SIG-M5 (cell line): Measurements from ENCODE around the gene TRIM31.
"Not testable (repeated sequence)": the region's sequence is repeated elsewhere in the genome, so short reads cannot be mapped to it uniquely, and the experiment has no call there.

ENCODE experiments used
- DNase-seq: peaks from one replicate; lab custom pipeline; 2025; lab: John Stamatoyannopoulos, UW

The TRIM31 gene

DNA sequence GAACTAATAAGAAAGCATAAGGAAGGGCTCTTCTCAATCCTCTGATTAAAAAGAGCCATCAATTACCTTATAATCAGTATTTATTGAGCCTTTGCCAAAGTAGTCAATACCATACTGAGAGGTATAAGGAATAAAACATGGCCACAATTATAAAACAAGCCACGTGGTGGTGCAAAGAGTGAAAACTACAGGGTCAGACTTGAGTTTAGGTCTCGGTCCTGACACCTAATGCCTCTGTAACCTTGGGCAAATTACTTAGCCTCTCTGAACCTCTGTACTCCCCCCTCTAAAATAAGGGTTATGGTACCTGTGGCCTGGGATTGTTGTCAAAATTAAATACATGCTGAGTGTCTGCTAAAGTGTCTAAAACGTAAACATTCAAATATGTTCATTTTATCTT is 36.3 kb upstream of the TRIM31 start:
- no peak for DNase-seq

DNA sequence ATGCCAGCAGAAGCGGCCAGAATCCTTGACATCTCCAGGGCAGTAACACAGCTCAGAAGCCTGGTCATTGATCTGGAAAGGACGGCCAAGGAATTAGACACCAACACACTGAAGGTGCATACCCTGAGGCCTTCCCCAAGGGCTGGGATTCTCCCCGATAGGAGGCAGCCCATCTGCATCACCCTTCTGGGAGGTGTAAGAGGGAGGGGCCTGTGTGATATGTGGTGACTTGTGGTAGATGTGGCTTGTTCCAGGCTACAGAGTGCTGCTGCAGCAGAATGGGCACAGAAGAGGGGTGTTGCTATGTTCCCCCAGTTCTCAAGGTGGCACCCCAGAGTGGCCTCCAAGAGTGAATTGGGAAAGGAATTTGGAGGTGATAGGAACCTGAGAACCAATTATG is 34.2 kb upstream of the TRIM31 start:
- DNase-seq: no peak

DNA sequence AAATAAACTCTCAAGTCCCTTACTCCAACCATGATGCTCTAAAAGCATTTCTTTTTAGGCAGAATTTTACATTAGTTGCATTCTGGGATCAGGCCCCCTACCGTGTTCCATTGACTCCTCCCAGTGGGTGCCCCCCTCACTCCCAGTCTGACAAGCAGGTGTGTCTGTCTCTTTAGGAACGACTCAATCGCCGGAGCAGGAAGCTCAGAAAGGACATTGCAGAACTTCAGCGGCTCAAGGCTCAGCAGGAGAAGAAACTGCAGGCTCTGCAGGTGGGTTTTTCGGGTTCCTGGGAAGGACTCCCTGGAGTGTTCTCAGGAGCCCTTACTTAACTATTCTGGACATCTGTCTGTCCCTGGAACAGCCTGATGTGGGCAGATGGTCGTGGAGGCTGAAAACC is 32.9 kb upstream of the TRIM31 start:
- no peak for DNase-seq

DNA sequence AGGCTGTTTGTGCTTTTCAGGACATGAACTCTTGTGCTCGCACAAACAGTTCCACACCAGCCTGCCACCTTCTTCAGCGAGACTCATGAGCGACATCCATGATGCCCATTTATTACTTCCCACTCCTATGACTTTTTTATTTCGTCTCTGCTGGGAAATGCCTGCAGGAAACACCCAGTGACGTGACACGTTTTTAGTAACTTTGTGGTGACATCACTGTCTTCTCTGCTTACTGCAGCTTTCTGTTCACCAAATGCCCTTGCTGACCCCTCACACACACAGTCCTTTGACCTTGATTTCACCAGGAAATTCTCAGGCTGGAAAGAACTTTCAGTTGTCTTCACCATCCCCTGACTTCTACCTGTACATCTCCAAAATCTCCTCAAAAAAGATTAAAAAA is 31.9 kb upstream of the TRIM31 start:
- DNase-seq: no peak

DNA sequence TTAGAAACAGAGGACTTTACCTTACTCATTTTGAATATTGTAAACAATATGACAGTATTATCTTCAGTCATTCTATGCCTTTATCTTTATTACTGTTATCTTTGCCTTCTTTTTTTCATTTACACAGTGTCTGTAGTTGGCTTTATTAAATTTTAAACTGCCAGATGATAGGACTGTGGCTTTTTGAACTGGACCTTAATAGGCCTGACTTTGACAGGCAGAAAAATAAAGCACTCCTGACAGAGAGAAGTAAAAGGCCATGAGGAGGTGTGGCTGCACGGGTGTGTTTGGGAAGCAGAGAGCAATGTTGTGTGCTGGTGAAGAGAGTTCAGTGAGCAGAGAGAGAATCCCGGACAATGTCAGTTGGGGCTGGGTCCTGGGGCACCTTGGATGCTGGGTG is 30.9 kb upstream of the TRIM31 start:
- no peak for DNase-seq

DNA sequence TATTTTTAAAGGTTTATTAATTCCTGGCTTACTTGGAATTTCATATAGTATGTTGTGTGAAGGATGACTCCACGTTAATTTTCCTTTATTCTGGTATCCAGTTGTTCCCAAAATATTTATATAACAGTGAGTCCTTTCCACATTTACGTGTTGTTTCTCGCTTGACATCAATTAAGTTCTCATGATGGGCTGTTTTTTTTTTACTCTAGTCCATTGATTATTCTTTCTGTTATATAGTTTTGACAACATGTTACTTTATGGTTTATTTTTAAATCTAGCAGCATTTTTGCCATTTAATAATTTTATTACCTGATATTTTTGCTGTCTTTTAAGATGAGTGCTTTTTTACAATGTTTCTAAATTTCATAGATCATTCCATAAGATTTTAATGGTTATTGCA is 29.8 kb upstream of the TRIM31 start:
- no peak for DNase-seq

DNA sequence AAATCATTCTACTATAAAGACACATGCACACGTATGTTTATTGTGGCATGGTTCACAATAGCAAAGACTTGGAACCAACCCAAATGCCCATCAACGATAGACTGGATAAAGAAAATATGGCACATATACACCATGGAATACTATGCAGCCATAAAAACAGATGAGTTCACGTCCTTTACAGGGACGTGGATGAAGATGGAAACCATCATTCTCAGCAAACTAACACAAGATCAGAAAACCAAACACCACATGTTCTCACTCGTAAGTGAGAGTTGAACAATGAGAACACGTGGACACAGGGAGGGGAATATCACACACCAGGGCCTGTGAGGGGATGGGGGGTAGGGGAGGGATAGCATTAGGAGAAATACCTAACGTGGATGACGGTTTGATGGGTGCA is 27.4 kb upstream of the TRIM31 start:
- DNase-seq: not testable (repeated sequence)

DNA sequence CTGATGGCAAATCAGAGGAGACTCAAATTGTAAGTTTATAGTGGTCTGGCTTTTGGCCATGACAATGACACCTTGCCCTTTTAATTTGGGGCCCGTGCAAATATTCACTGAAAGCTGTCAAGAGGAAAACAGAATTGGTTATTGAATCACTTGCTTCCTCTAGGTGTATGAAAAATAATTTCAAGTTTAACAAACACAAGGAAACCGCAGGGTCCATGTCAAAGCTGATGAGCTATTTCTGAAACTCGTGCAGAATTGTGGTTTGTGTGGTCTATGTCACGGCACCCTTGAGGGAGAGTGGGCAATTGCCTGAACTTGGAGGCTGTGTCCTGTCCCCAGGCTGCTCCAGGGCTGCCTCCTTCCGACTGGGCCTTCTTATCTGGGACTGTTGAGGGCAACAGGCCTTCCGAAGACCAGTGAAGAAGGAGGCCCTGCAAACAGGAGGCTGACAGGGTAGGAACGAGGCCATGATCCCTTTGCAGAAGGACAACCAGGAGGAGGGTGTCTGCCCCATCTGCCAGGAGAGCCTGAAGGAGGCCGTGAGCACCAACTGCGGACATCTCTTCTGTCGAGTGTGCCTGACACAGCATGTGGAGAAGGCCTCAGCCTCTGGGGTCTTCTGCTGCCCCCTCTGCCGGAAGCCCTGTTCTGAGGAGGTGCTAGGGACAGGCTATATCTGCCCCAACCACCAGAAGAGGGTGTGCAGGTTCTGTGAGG is 23.8 kb upstream of the TRIM31 start:
- no peak for DNase-seq

DNA sequence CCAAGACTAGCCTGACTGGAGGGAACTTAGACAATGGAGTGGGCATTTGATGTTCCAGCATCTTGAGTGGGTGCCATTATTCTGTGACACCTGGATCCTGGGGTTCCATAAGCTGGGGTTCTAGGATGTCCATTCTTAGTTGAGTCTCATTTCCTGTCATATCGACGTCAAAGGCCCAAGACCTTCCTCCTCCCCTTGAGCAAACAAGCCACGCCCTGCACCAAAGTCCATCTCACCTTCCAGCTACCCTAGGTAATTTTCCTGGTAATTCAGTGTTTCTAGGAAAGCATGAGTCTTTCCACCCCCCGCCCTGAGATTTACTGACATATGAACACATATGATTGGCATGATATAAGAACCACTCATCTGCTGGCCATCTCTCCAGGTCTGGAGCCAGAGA is 22.9 kb upstream of the TRIM31 start, which contains the start of gene TRIM40:
Gene TRIM40 (plus strand): TSS at position 384 of the 400 bp plus-strand sequence. CDS start 897 bp downstream, outside the sequence.
- no peak for DNase-seq

DNA sequence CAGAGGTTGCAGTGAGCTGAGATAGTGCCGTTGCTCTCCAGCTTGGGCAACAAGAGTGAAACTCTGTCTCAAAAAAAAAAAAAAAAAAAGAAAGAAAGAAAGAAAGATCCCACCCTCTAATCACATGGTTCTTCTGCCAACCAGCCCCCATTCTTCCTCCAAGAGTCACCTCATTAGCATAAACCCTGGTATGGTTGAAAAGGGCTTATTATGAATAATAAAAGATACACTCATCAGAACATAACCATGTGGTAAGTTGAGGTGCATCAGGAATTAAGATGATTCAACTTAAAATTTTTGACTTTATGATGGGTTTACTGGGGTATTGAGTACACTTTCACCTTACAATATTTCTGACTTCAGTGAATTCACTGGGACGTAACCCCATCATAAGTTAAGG is 22.3 kb upstream of the TRIM31 start:
- DNase-seq: no peak

DNA sequence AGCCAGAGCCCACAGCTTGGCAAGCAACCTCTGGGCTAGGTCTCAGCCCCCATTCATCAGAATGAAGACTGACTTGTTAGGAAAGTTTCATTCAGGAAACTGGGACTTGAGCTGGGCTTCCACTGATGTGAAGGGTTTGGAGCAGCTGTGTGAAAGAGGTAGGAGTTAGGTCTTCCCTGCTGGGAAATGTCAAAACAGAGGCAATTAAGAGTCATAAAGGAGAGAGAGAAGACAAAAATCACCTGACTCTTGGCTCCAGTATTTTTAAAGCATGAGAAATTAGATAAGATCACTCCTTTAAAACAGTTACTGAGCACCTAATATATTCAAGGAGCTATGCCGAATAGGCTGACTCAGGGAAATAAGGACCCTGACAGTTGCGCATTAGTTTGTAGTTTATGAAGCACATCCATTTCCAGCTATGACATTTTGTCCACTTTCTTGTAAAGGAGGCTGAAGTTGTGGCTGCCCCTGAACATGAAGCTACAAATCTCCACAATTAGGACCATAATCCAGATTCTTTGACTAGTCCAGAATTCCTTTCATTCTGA is 19.1 kb upstream of the TRIM31 start:
- no peak for DNase-seq

DNA sequence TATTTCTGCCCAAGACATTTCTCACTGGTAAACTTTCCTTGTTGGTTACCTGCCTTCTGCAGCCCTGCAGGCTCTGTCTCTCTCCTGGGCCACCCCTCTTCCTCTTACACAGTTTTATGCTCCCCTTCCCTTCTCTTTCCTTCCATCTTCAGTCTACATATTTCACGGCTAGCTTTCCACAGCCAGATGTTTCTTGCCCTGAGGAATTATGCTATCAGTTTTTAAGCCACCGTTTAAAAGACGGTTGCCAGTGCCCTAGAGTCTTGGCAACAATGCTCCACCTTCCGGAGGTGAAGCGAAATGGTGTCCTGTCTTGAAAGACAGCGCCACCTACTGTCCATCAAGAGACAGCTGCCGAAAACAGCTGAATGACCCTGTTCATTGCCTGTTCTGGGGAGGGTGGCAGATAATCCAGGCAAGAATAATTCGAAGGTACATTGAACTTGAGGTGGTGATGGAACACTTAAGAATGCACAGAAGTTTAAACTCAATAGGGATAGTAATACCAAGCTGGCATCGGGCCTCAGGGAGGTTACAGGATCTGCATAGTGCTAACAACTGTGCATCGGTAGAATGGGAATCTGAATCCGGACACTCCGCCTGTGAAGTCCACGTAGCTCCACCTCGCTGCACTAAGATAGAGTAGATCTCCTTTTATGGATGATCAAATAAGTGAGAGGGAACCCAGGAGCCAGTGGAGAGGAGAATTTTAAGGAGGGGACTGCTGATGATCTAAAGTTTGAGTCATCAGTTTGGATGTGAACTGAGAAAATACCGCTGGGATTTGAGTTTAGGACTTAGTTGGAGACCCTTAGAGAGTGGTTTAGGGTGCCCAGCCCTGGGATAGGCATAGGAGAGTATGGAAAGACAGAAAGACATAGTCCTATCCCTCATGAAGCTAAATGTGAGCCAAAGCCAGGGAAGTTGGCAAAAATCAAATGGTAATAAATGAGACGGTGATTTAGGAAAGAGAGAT is 18.3 kb upstream of the TRIM31 start:
- no peak for DNase-seq

DNA sequence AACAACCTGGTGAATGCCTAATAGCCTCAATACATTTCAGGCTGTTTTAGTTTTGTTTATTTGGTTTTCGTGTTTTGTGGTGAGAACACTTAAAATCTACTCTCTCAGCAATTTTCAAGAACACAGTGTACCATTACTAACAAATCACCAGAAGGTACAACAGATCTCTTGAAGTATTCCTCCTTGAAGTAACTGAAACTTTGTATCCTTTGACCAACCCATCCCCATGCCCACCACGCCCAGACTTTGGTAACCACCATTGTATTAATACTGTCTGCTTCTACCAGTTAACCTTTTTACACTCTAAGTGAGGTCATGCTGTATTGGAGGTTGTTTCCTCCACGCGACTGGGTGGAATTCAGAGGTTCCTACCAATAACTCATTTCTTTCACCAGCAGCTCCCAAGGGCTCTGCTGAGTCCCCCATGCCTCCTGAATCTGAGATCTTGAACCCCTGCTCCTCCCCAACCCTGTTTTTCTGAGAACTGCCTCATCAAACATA is 17.3 kb upstream of the TRIM31 start:
- DNase-seq: no peak

DNA sequence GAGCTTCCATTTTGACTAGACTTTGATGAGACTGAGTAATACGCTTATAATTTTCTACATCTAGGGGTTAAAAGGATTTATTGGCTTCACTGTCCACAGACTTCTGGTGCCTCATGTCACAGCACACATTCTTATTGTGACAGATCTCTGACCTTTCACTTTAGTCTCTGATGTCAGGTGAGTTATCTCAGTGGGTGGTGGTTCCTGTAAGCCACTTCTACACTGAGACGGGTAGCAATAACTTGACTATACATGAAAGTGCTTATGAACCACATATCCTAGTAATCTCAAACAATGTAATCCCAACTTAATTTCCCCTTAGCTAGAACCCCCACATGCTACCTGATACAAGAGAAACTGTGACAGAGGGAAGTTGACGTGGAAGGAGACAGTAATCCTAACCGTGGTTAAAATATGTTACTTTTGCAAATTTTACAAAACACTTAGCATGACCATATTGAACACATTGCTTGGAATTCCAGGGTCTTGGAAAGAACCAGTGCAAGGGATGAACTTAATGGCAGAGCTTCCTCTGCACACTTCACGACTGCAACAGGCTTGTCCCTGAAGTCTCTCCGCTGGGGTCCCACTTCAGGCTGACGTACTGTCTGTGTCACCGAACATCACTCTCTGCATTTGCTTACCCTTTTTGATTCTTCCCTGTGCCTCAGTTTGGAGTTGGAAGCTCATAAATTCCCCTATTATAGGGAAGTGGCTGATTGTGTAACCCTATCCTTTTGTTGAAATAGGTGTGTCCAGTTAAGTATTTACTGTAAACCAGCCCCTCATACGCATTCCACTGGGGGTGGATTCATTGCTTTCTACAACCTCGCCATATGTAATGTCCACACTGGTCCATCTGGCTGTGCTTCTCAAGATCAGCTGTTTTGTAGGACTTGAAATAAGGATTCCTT is 16.6 kb upstream of the TRIM31 start:
- no peak for DNase-seq

DNA sequence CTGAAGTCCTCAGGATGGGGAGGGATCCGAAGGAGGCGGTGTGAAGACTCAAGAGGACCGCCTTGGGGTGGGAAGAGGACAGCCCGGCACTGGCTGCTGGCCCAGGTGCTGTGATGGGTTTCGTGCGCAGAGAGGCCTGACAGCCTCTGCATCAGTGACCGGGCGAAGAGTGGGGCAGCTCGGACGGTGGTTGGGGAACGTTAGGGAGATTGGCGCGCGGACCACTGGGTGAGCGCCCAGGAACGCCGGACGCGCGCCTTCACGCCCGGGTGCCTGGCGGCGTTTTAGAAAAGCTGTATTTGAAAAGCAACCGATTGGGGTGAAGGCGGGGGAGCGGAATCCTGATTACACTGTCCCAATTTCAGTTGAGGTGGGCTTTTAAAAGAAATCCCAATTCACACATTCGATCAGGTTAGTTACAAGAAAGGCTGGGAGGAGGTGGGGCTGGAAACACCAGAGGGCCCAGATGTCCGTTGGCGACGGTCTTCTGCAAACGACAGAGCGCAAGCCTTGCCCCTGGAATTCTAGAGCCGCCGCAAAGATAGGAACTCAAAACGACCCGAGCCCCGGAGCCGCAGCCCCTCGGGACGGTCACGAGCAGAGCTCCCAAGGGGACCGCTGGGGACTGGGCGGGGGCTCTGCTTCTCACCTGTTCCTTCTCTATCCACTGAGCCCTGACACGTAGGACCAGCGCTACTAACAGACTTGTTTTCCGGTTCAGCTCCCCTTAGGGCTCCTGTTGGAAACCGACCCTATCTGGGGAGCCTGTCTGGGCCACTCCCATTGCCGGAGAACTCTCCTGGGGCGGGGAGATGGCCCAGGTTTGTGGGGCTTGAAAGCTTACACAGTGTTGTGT is 14.6 kb upstream of the TRIM31 start:
- no peak for DNase-seq

DNA sequence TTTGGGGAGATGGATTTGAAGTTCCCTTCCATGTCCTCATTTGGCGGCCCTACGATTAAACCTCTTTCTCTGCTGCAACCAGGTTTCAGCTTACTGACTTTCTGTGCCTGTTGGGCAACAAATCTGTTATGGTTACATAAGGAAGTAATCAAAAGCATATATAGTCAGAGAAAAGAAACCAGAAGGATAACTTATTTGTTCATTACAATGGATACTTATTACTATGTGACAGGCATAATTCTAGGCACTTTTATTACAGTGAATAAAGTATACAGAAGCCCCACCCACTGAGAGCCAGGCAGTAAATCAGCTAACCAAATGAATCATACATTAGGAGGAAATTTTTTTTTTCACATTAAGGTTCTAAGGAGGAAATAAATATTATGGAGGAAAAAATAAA is 9.6 kb upstream of the TRIM31 start:
- no peak for DNase-seq

DNA sequence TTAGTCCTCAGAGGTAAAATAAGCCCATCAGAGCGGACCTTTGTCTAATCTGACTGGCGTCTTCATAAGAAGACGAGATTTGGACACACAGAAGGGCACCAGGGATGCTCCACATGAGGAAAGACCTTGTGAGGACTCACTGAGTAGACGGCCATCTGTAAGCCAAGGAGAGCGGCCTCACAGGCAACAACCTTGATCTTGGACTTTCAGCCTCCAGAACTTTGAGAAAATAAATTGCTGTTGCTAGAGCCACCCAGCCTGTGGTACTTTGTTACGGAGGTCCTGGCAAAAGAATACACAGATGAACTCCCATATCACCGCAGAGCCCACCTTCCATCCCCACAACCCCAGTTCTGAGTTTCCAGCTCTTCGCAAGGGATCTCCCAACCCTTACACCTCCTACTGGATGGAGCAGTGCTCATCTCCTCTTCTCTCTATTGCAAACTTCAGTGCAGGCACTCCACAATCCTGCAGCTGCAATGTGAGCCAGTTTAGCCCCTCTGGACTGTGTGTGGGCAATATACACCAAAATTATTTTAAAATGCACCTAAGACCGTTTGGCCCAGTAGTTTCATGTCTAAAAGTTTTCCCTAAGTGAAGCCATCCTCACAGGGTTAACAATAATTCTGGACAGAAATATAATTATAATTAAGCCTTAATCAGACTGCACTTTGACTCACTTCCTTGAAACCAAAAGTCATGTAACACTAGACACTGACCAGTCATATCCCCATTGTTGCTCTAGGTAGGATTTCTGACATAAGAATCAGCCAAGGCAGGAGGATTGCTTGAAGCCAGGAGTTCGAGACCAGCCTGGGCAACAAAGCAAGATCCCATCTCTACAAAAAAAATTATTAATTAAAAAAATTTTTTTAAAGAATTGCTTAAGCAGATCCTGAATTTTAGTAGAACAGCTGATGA is 8.8 kb upstream of the TRIM31 start:
- no peak for DNase-seq

DNA sequence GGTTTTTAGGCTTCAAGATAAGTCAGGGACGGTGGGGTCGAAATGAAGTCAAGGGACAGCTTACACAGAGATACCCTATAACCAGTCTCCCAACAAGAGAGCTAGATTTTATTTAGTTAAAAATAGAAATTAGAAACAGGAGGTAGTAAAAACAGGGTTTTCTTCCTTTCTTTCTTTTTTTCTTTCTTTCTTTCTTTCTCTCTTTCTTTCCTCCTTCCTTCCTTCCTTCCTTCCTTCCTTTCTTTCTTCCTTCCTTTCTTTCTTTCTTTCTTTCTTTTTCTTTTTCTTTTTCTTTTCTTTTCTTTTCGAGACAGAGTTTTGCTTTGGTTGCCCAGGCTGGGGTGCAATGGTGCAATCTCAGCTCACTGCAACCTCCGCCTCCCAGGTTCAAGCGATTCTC is 5.8 kb upstream of the TRIM31 start:
- DNase-seq: not testable (repeated sequence)

DNA sequence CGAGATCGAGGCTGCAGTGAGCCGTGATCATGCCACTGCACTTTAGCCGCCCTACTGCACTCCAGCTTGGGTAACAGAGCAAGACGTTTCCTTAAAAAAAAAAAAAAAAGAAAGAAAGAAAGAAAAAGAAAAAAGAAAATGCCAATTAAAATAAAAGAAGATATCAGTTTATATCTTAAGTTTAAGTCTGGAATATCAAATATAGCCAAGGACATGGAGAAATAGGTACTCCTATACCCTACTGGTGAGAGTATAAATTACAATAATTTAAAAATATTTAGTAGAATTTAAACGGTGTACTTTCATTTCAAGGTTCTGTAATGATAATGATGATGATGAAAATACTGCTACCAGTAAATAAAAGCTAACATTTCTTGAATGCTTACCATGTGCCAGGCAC is 3.8 kb upstream of the TRIM31 start:
- DNase-seq: no peak

DNA sequence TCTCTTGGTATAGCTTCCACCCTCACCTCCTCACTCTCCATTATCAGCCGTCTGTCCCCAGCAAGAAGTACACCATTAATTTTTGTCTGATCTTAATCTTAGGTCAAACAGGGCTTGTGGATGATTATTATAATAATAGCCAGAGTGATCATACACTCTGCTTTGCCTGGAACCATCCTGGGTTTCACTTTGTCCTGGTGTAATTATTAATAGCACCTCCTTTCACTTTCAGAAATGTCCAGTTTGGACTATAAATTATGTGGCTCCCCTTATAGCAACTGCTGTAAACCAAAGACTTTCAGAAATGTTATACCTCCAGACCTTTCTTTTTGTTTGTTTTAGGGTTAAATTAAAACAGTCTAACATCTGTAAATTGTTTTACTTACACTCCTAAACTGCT is 951 bp upstream of the TRIM31 start:
- no peak for DNase-seq
